BE2C (cell line): ENCODE results near the gene SLC25A40.

Experiments used
- DNase-seq: peaks from one replicate; pipeline ENCODE4 v3.0.0-alpha.2; 2020
- H3K27me3 ChIP-seq: fragments of 250-450 bp; sonication (Bioruptor Pico); 2 replicates; pipeline ENCODE4 v1.5.1; 2020; ENCODE audit warnings: mild to moderate bottlenecking
- H3K36me3 ChIP-seq: fragments of 250-450 bp; sonication (Bioruptor Pico); 2 replicates; pipeline ENCODE4 v1.5.1; 2020; ENCODE audit warnings: mild to moderate bottlenecking
- H3K4me1 ChIP-seq: fragments of 250-450 bp; sonication (Bioruptor Pico); 2 replicates; pipeline ENCODE4 v1.5.1; 2020
- H3K4me3 ChIP-seq: 2 replicates; pipeline ENCODE4 v1.5.1; 2011; ENCODE audit warnings: low read depth, low read length
- H3K9me3 ChIP-seq: fragments of 250-450 bp; sonication (Bioruptor Pico); 2 replicates; pipeline ENCODE4 v1.5.1; 2020
- TF ChIP-seq, protein P1 (sequence below): IDR thresholded peaks from 2 replicates; pipeline ENCODE4 v1.5.1; 2012; ENCODE audit warnings: mild to moderate bottlenecking, low read depth, low read length

The SLC25A40 gene

DNA sequence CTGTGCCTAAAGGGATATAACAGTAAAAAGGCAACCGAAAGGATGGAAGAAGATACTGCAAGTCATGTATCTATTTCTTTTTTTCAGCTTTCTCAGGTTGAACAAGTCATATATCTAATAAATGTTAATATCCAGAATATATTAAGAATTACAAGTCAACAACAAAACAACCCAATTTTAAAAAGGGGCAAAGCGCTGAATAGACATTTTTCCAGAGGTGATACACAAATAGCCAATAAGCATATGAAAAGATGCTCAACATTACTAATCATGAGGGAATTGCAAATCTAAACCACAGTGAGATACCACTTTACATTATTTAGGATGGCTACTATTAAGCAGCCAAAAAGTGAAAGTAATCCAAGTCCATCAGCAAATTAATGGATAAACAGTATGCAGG lies 23.1 kb upstream of the SLC25A40 start:
- Histone ChIP-seq H3K4me1 (no peaks in the 10 kb centered on the region), H3K36me3 (peaks cover 24% of the 10 kb centered on the region), H3K4me3 (no peak overlapping the region), H3K9me3 (no peaks in the 10 kb centered on the region), H3K27me3 (no peaks in the 10 kb centered on the region)
- TF ChIP-seq, protein P1, sequence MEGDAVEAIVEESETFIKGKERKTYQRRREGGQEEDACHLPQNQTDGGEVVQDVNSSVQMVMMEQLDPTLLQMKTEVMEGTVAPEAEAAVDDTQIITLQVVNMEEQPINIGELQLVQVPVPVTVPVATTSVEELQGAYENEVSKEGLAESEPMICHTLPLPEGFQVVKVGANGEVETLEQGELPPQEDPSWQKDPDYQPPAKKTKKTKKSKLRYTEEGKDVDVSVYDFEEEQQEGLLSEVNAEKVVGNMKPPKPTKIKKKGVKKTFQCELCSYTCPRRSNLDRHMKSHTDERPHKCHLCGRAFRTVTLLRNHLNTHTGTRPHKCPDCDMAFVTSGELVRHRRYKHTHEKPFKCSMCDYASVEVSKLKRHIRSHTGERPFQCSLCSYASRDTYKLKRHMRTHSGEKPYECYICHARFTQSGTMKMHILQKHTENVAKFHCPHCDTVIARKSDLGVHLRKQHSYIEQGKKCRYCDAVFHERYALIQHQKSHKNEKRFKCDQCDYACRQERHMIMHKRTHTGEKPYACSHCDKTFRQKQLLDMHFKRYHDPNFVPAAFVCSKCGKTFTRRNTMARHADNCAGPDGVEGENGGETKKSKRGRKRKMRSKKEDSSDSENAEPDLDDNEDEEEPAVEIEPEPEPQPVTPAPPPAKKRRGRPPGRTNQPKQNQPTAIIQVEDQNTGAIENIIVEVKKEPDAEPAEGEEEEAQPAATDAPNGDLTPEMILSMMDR = no peak
- no peak for DNase-seq

DNA sequence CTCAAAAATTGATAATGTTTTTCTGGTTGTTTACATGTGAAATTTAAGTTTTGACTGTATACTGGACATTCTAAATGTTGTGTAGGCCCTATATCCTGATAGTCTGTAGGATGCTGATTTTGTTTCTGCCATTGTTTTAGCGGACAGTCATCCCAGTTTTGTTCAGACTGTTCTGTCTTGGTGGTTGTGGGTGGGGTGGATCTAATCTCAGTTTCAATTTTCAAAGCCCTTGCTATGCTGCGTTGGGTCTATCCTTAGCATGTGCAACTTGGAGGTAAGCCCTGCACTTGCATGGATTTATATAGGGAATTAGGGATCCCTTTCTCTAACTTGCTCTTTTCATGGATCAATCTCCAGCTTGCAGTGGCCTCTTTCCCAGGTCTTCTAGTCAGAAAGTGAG lies 19.2 kb upstream of the SLC25A40 start:
- Histone ChIP-seq H3K36me3 (peaks cover 24% of the 10 kb centered on the region), H3K27me3 (no peaks in the 10 kb centered on the region), H3K4me3 (no peak overlapping the region), H3K9me3 (no peaks in the 10 kb centered on the region), H3K4me1 (no peaks in the 10 kb centered on the region)
- DNase-seq = no peak
- TF ChIP-seq, protein P1 = no peak

DNA sequence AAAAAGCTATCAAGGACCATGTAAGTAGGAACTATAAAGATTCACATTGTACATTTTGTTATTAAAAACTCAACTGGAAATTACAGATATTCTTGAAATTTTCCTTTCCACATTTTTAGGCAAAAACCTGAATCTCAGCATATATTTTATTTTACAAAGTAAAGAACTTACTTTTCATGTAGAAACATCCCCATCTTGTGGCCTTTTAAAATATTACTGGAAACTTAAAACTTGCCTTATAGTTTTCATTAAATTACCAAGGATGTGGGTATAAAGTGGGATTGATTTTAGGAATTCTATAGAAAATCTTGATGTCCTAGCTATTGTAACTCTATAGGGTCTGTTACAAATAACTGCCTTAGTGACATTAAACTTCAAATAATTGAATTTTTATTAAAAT lies 10.7 kb upstream of the SLC25A40 start:
- H3K36me3 ChIP-seq = peaks cover 3% of the 10 kb centered on the region

DNA sequence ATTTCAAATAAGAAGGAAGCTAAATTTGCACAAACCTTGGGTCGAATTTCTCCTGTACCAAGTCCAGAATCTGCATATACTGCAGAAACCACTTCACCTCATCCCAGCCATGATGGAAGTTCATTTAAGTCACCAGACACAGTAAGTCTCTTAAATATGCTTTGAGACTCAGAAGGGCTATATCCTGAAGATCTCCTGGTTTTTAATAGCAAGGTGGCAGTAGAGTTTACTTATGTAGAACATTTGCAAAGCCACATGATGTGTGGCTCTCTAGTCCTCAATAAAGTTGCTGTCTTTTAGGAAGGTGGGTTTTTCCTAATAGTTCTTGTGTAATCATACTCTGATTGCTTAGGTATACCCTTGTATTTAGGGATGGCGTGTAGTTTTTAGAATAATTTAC lies 8.9 kb upstream of the SLC25A40 start:
- Histone ChIP-seq H3K4me3 (no peak overlapping the region), H3K9me3 (no peaks in the 10 kb centered on the region), H3K4me1 (no peaks in the 10 kb centered on the region), H3K36me3 (peaks cover 10% of the 10 kb centered on the region), H3K27me3 (no peaks in the 10 kb centered on the region)
- TF ChIP-seq, protein P1 = no peak
- DNase-seq = no peak

More for the DNA sequence above, 10.7 kb upstream of the SLC25A40 start:
- Histone ChIP-seq H3K4me3 (no peak overlapping the region), H3K4me1 (no peaks in the 10 kb centered on the region), H3K9me3 (no peaks in the 10 kb centered on the region), H3K27me3 (no peaks in the 10 kb centered on the region)
- DNase-seq = no peak
- TF ChIP-seq, protein P1 = no peak

DNA sequence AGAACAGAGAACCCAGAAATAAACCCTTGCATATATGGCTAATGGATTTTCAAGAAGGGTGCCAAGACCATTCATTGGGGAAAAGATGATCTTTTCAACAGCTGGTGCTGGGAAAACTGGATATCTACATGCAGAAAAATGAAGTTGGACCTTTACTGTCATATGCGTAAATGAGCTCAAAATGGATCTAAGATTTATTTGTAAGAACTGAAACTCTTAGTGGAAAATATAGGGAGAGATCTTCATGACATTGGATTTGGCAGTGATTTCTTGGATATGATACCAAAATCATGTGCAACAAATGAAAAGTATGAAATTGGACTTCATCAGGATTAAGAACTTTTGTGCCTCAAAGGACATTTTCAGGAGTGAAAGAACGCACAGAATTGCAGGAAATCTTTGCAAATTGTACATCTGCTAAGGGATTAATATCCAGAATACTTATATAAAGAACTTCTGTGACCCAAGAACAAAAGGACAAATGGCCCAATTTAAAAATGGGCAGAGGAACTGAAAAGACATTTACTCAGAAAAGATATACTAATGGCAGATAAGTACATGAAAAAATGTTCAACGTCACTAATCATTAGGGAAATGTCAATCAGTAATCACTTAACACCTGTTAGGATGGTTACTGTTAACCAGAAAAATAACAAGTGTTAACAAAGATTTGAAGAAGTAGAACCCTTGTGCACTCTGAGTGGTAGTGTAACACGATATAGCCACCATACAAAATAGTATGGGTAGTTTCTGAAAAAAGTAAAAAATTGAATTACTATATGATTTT lies 6.2 kb upstream of the SLC25A40 start:
- Histone ChIP-seq H3K27me3 (no peaks in the 10 kb centered on the region), H3K4me3 (no peak overlapping the region), H3K36me3 (peaks cover 15% of the 10 kb centered on the region), H3K4me1 (no peaks in the 10 kb centered on the region), H3K9me3 (no peaks in the 10 kb centered on the region)
- DNase-seq = no peak
- TF ChIP-seq, protein P1 = no peak

DNA sequence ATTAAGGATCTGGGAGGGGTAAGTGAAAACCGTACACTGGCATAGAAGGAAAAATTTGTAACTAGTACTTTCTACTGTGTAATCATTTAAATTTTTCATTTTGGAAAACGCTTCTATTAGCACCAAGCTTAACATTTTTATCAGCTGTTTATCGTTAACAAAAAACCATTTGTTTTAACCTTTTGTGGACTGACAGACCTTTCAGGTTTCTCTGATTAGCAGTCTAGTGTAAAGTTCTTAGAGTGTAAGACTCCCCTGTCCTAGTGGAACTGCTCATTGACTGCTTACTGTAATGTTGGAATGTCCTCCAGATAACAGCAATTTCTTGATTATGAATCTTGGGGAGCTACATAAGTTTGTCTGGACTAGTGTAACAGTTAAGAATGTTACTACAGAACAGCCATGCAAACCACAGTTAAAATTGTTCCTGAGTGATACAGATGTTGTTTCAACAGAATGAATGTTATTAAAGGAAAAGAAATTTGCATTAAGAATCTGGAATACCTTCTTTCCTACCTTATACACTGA lies 2.1 kb upstream of the SLC25A40 start:
- Histone ChIP-seq H3K27me3 (no peaks in the 10 kb centered on the region), H3K4me1 (no peaks in the 10 kb centered on the region), H3K36me3 (peaks cover 12% of the 10 kb centered on the region), H3K4me3 (peak overlapping the region; percentile 89), H3K9me3 (no peaks in the 10 kb centered on the region)
- no peak for DNase-seq
- TF ChIP-seq, protein P1 = no peak
